ENCODE data around the gene FCSK.

GRCh38 chr16:70484867-70485266, 30.5 kb downstream of the FCSK start:
- TF ChIP-seq CTCF (IDR thresholded peaks at IDR 0.05), result no peak
- TF ChIP-seq EP300 (IDR thresholded peaks at IDR 0.05), result no peak
- TF ChIP-seq POLR2AphosphoS5 (IDR thresholded peaks at IDR 0.05), result no peak
